Panc1 (cell line): Measurements from ENCODE around the gene CFDP1.

ENCODE experiments used
- CTCF ChIP-seq: fragments of 450-650 bp; IDR thresholded peaks from 2 replicates; pipeline ENCODE4 v1.5.1; 2017; ENCODE audit warnings: mild to moderate bottlenecking
- POLR2AphosphoS5 ChIP-seq: IDR thresholded peaks from 2 replicates; pipeline ENCODE4 v1.6.1; 2012; ENCODE audit warnings: mild to moderate bottlenecking, low read depth, low read length, moderate library complexity
- SIN3A ChIP-seq: IDR thresholded peaks from 2 replicates; pipeline ENCODE4 v1.6.1; 2012; ENCODE audit warnings: low read depth, mild to moderate bottlenecking, low read length, moderate library complexity, borderline replicate concordance; ENCODE audit not compliant: insufficient read depth
- TCF7L2 ChIP-seq: IDR thresholded peaks from 2 replicates; pipeline ENCODE4 v1.6.1; 2011; ENCODE audit warnings: mild to moderate bottlenecking, low read depth, low read length, inconsistent platforms
- TF ChIP-seq, protein P1 (sequence below), 2 experiments: IDR thresholded peaks; 2 replicates each; pipeline ENCODE4 v1.6.1; 2011 to 2012; ENCODE audit warnings: low read depth in 2 of 2, control low read depth in 1 of 2, low read length in 1 of 2, mild to moderate bottlenecking in 1 of 2, moderate library complexity in 1 of 2; ENCODE audit not compliant: insufficient read depth in 1 of 2

- TF ChIP-seq CTCF (peak; percentile 68), POLR2AphosphoS5 (no peak), SIN3A (no peak), TCF7L2 (no peak)
- TF ChIP-seq, protein P1, sequence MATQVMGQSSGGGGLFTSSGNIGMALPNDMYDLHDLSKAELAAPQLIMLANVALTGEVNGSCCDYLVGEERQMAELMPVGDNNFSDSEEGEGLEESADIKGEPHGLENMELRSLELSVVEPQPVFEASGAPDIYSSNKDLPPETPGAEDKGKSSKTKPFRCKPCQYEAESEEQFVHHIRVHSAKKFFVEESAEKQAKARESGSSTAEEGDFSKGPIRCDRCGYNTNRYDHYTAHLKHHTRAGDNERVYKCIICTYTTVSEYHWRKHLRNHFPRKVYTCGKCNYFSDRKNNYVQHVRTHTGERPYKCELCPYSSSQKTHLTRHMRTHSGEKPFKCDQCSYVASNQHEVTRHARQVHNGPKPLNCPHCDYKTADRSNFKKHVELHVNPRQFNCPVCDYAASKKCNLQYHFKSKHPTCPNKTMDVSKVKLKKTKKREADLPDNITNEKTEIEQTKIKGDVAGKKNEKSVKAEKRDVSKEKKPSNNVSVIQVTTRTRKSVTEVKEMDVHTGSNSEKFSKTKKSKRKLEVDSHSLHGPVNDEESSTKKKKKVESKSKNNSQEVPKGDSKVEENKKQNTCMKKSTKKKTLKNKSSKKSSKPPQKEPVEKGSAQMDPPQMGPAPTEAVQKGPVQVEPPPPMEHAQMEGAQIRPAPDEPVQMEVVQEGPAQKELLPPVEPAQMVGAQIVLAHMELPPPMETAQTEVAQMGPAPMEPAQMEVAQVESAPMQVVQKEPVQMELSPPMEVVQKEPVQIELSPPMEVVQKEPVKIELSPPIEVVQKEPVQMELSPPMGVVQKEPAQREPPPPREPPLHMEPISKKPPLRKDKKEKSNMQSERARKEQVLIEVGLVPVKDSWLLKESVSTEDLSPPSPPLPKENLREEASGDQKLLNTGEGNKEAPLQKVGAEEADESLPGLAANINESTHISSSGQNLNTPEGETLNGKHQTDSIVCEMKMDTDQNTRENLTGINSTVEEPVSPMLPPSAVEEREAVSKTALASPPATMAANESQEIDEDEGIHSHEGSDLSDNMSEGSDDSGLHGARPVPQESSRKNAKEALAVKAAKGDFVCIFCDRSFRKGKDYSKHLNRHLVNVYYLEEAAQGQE (IDR thresholded peaks at IDR 0.05; ENCODE audit: insufficient read depth in 1 of 2, low read depth in 2 of 2, low read length in 1 of 2) = no peak
Measured at GRCh38 chr16:75402821-75403475, 30.4 kb downstream of the CFDP1 start.
